Adipose tissue (tissue), 3 donors: ENCODE results near the gene CABP4. TPM values are rescaled to one million over a fixed set of nuclear protein-coding genes. Genes with fewer than 3 reads are reported as not detected.
A peak's percentile ranks its signal among the peaks of the same experiment; 100 is the strongest.
"Not testable (repeated sequence)": the region's sequence is repeated elsewhere in the genome, so short reads cannot be mapped to it uniquely, and the experiment has no call there.

Experiments used
- H3K27ac ChIP-seq: one replicate; pipeline ENCODE4 v1.5.1; 2013; ENCODE audit warnings: low read depth, low read length
- WGBS, 3 donors: extraction: QIAGEN DNeasy Blood & Tissue Kit; methylation state at CpG; one replicate each; pipeline ENCODE4 v1.1.7; 2013; 5-methylcytosine and 5-hydroxymethylcytosine counted together
- polyA plus RNA-seq, 3 donors: library from polyadenylated mRNA; stranded (reverse); fragments of 200-250 nt; gene quantifications; one replicate each; pipeline ENCODE4 v1.2.3, GENCODE V29; 2013
- donor health status: healthy with polysubstance abuse.
- donor health status: Bipolar disorder and iron deficiency.
- donor health status: healthy.

Gene CABP4
- polyA plus RNA-seq, 3 donors: 0.28 to 8.4 (median 1.5) TPM

DNA sequence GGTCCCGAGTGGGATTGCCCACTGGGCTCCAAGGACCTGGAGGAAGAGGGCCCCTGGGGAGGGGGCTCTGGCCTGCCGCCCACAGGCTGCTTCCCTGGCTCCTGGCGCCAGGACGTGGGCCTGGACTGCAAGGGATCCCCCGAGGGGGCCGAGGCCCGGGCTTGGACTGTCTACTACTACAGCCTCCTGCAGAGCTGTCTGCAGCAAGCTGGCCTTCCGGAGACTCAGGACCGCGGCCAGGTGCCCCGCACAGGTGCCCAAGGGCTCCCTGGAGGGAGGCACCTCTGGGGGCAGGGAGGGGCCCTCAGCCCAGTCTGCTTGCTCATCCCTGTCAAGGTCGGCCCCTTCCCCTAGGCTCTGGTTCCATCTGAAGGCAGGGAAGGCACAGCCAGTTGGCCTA lies 37.7 kb upstream of the CABP4 start:
- 70 to 86% (median 78%) methylated on average over 12 of the region's 12 CpGs for WGBS, 3 donors
- H3K27ac ChIP-seq: no peak overlapping the region

DNA sequence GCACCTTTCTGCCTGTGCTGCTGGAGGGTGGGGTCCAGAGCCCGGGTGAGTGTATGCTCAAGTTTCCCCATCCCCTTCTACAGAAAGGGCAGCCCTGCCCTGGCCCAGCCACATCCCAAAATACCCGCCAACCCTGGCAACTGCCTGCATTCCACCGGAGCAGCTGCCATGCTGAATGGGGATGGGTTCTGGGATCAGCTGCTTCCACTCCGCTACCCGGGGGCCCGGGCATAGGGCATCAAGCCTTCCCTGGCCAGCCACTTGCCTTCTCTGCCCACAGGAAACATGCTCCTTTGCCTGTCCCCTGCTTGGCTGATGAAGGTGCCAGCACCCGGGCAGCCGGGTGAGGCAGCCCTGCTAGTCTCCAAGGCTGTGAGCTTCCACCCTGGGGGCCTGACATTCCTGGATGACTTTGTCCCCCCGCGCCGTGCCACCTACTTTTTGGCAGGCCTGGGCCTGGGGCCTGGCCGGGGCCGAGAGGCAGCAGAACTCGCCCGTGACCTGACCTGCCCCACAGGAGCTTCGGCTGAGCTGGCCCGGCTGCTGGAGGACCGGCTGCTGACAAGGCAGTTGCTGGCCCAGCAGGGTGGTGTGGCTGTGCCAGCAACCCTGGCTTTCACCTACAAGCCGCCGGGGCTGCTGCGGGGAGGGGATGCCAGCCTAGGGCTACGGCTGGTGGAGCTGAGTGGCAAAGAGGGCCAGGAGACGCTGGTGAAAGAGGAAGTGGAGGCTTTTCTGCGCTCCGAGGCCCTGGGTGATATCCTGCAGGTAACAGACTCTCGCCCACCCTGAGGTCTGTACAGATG lies 36.5 kb upstream of the CABP4 start:
- H3K27ac ChIP-seq: no peak overlapping the region
- WGBS, 3 donors: 48 to 57% (median 49%) methylated on average over 26 of the region's 26 CpGs

DNA sequence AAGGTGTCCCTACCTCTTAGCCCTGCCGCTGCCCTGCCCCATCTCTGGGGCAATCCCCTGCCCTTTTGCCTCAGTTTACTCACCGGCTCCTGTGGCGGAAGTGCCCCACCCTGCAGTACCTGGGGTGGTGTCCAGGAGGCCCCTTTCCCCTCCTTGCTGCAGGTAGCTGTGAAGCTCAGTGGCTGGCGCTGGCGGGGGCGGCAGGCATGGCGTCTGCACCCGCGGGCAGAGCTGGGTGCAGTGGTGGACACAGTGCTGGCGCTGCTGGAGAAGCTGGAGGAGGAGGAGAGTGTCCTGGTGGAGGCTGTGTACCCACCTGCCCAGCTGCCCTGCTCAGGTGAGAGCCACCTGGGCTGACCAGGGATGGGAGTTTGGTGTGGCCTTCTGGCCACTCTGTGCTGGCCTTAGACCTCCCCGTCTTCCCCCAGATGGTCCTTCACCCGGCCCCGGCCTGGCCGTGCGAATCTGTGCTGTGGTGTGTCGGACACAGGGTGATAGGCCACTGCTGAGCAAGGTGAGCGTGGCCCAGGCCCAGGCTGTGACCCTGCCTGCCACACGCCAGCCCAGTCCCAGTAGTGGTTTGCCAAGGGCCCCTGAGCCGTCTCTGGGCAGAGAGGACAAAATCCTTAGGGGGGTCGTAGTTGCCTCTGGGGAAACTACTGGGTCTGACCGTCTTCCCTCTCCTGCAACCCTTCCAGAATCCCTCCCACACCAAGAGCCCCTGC lies 35.7 kb upstream of the CABP4 start:
- 87 to 90% (median 88%) methylated on average over 21 of the region's 21 CpGs for WGBS, 3 donors
- H3K27ac ChIP-seq: no peak overlapping the region

DNA sequence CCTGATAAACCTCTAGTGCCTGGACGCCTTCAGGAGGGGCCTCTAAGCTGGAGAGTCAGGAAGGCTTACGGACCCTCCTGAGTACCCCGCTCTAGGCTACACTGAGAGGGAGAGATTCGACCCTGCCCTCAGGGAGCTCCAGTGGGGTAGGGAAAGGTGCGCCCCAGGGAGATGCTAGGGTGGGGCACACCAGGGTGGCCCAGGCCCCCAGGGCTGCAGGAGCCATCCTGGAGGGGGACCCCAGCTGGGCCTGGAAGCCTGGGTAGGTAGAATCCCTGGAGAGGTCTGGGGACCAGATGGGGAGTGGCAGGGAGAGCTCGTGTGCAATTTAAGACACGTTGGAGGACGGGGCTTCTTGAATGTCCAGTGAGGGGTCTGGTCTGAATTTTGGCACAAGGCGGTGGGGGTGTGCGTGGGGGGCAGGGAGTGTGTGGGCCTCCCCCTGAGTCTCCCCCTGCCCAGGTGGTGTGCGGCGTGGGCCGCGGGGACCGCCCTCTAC lies 35.0 kb upstream of the CABP4 start:
- WGBS, 3 donors: 33 to 39% (median 39%) methylated on average over 14 to 15 of the region's 15 CpGs
- H3K27ac ChIP-seq: peak overlapping the region; percentile 26

DNA sequence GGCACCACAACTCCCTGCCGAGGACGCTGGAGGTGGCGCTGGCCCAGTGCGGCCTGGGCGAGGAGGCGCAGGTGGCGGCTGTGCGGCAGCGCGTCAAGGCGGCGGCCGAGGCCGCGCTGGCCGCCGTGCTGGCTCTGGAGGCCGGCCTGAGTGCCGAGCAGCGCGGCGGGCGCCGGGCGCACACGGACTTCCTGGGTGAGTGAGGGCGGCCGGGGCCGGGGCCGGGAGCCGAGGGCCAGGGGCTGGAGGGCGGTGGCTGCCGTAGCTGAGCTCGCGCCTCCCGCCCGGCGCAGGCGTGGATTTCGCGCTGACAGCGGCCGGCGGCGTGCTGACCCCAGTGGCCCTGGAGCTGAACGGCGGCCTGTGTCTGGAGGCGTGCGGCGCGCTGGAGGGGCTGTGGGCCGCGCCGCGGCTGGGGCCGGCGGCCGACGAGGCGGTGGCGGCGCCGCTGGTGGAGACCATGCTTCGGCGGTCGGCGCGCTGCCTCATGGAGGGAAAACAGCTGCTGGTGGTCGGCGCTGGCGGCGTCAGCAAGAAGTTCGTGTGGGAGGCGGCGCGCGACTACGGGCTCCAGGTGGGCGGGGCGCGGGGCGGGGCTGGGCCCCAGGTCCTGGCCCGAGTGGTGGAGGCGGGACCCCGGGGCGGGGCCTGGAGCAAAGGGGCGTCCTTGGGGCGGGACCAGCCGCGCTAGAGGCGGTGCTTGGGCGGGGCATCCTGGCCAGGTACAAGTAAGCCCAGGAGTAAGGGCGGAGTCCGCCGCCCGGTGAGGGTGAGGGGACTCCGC lies 34.3 kb upstream of the CABP4 start:
- 1% methylated on average over 63 to 97 of the region's 97 CpGs for WGBS, 3 donors
- peak overlapping the region; percentile 26 for H3K27ac ChIP-seq

DNA sequence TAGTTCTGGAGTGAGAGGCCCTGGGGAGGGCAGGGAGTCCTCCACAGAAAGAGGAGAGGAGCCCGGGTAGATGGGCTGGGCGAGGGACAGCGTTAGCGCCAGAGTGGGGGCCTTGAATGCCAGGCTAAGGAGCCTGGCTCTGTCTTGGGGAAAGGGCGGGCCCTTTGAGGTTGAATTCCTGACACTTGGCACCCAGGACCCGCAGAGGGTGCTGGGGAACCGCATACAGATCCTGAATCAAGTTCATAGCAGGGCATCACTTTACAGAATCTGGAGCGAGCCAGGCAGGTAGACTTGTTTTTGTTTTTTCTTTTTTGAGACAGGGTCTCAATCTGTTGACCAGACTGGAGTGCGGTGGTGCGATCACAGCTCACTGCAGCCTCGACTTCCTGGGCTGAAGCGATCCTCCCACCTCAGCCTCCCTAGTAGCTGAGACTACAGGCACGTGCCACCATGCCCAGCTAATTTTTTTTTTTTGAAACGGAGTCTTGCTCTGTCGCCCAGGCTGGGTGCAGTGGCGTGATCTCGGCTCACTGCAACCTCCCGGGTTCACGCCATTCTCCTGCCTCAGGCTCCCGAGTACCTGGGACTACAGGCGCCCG lies 33.6 kb upstream of the CABP4 start:
- no peak overlapping the region for H3K27ac ChIP-seq

DNA sequence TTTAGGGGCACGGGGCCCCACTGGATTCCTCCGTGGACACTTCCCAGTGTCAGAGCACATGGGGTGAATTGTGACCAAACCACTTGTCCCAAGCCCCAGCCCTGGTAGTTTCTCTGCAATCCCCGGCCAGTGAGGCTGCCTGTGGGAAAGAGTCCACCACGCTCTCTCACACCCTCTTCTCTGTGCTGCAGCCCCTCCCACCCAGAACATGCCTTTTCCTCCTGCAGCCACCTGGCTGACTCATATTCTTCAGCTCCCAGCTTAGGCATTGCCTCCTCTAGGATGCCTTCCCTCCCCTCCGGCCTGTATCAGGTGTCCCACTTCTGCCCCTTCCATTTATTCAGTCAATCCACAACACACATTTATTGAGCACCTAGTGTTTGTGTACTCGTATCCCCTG lies 32.3 kb upstream of the CABP4 start:
- WGBS, 3 donors: 67 to 71% (median 70%) methylated on average over 6 of the region's 6 CpGs

More for the DNA sequence above, 33.6 kb upstream of the CABP4 start:
- WGBS, 3 donors: 74 to 80% (median 75%) methylated on average over 22 of the region's 22 CpGs

DNA sequence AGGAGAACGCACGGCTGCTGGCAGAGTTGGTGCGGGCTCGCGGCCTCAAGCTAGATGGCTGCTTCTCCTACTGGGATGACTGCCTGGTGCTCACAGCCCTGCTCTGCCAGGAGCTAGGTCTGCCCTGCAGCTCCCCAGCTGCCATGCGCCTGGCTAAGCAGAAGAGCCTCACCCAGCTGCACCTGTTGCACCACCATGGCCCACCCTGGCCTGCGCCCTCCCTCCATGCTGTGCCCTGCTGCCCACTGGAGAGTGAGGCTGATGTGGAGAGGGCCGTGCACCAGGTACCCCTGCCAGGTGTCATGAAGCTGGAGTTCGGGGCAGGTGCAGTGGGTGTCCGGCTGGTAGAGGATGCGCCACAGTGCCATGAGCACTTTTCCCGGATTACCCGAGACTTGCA lies 31.7 kb upstream of the CABP4 start:
- 92 to 94% (median 93%) methylated on average over 13 of the region's 13 CpGs for WGBS, 3 donors

More for the DNA sequence above, 32.3 kb upstream of the CABP4 start:
- no peak overlapping the region for H3K27ac ChIP-seq

DNA sequence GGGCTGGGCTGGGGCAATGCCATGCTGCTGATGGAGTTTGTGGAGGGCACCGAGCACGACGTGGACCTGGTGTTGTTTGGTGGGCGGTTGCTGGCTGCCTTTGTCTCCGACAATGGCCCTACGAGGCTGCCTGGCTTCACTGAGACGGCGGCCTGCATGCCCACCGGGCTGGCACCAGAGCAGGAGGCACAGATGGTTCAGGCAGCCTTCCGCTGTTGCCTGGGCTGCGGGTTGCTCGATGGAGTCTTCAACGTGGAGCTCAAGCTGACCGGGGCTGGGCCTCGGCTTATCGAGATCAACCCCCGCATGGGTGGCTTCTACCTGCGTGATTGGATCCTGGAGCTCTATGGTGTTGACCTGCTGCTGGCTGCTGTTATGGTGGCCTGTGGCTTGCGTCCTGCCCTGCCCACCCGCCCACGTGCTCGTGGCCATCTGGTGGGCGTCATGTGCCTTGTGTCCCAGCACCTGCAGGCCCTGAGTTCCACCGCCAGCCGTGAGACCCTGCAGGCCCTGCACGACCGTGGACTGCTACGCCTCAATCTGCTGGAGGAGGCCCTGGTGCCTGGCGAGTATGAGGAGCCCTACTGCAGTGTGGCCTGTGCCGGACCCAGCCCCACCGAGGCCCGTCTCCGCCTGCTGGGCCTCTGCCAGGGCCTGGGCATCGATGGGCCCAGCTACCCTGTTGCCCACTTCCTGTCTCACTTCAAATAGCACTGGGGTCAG lies 31.1 kb upstream of the CABP4 start:
- WGBS, 3 donors: 86 to 87% (median 87%) methylated on average over 28 to 34 of the region's 34 CpGs
- no peak overlapping the region for H3K27ac ChIP-seq

More for the DNA sequence above, 31.7 kb upstream of the CABP4 start:
- H3K27ac ChIP-seq: no peak overlapping the region

DNA sequence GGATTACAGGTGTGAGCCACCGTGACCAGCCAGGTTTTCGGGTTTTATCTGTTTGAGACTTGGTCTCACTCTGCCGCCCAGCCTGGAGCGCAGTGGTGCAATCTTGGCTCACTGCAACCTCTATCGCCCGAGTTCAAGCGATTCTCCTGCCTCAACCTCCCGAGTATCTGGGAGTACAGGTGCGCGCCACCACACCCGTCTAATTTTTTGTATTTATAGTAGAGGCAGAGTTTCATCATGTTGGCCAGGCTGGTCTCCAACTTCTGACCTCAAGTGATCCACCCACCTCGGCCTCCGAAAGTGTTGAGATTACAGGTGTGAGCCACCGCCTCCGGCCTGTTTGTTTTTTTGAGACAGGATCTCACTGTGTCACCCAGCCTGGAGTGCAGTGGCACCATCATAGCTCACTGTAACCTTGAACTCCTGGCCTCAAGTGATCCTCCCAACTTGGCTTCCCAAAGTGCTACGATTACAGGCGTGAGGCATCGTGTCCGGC lies 27.7 kb upstream of the CABP4 start:
- not testable (repeated sequence) for H3K27ac ChIP-seq
- 66 to 76% (median 75%) methylated on average over 19 of the region's 19 CpGs for WGBS, 3 donors

DNA sequence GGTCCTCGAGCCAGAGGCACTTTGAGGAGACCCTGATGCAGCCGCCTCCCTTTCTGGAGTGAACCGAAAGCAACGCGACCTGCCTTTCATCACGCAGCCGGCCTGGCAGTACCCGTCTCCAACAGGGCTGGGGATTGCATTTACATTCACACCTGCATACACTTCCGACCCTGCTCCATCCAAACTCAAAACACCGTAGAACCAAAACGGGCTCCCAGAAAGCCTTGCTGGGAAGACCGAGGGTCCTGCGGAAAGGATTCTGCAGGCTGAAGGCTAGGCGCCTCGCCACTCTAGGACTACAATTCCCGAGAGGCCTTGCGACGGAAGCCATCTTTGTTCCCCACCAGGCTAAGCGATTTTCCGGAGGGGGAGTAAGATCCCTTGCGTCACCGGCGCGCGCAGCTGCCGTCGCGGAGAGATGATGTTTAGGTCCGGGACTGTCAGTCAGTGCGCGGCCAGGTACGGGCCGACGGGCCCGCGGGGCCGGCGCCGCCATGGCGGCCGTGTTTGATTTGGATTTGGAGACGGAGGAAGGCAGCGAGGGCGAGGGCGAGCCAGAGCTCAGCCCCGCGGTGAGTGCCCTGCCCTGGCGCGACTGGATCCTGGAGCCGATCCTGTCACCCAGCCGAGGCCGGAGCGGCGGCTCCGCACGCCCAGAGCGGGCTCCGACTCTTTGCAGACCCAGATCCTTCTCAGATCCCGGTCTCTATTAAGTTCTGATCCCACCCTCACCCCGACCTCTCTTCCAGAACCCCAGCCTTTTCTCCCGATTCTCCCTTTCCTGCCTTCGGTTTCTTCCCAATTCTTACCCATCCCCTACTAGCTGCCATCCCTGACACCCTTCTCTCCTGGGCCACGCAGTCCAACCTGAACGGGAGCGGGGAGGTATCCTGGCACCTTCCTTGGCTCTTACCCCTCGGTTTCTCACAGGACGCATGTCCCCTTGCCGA lies 26.8 kb upstream of the CABP4 start, which contains the start of gene RPS6KB2:
RPS6KB2 (plus strand) TSS at position 443 of the 950 bp plus-strand sequence; CDS start at position 495, 52 bp downstream.
- H3K27ac ChIP-seq: peak within 1 kb of the TSS; percentile 63
- 0% methylated on average over 61 to 68 of the region's 68 CpGs for WGBS, 3 donors

DNA sequence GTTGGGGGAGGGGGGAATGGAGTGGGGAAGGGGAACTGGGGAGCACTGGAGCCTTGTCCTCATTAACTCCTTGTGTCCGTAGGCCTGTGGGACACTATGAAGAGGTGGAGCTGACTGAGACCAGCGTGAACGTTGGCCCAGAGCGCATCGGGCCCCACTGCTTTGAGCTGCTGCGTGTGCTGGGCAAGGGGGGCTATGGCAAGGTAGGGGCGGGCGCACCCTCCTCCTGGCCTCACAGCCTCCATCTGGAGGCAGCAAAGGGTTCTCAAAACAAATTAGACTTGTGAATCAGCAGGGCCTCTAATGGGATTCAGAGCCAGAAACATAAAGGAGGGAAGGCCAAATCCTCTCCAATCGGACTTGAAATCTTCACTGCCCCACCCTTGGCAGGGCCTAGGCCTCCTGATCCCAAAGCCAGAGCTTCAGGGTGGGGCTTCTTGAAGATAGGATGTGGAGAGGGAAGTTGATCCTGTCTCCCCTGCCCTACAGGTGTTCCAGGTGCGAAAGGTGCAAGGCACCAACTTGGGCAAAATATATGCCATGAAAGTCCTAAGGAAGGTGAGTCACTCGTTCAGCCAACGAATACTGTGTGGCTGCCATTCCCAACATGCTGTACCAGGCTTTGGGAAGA lies 26.0 kb upstream of the CABP4 start:
- H3K27ac ChIP-seq: no peak overlapping the region
- WGBS, 3 donors: 44 to 54% (median 46%) methylated on average over 12 of the region's 12 CpGs

DNA sequence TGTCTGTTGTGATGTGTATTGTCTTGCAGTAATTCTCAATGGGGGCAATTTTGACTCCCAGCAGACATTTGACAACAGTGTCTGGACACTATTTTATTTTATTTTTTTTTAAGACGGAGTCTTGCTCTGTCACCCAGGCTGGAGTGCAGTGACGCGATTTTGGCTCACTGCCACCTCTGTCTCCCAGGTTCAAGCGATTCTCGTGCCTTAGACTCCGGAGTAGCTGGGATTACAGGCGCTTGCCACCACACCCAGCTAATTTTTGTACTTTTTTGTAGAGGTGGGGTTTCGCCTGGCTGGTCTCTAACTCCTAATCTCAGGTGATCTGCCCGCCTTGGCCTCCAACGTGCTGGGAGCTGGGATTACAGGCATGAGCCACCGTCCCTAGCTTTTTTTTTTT lies 25.4 kb upstream of the CABP4 start:
- H3K27ac ChIP-seq: no peak overlapping the region
- WGBS, 3 donors: 73 to 84% (median 81%) methylated on average over 11 of the region's 11 CpGs

DNA sequence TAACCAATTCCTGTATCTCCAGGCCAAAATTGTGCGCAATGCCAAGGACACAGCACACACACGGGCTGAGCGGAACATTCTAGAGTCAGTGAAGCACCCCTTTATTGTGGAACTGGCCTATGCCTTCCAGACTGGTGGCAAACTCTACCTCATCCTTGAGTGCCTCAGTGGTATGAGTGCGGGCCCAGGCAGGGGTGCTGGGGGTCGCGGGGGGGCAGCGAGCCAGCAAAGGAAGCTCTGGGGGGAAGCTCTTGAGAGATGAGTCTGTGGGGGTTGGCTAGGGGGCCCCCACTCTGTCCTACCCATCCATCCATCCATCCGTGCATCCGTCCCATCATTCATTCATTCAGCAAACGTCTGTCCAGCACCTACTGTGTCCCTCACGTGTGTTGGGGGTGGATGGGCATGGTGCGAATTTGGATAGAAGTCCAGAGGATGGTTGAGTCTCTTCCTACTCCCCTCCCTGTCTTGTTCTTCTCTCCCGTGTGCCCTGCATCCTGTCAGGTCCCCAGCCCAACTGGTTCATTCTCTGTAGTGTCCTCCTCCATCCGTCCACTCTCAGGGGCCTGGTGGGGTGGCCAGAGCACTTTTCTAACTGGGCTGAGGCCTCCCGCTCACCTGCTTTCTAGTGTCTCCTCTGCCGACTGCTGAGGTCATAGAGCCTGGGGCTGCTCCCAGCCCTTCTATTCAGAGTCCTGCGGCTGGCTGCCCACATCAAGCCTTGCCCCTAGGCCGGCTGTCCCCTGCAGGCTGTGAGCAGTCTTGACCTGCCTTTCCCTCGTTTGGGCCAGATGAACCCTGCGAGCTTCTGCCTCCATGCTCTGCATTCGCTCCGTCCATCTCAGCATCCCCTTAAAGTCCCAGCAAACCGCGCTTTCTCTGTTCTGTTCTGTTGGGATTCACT lies 23.6 kb upstream of the CABP4 start:
- WGBS, 3 donors: 90 to 93% (median 91%) methylated on average over 24 of the region's 24 CpGs
- H3K27ac ChIP-seq: no peak overlapping the region
